CD8-positive, alpha-beta memory T cell (primary cell): ENCODE measurements around the gene CLEC3B. TPM values are rescaled to one million over a fixed set of nuclear protein-coding genes. Genes with fewer than 3 reads are reported as not detected.

Source experiments
- CTCF ChIA-PET: fragments of 350-600 bp; sonication (Branson Sonifier 250); formaldehyde crosslinking; loops from one replicate; lab custom pipeline; 2021; ENCODE audit warnings: antibody characterized with exemption; lab: Charles Lee
- POLR2A ChIA-PET: fragments of 350-600 bp; sonication (Branson Sonifier 250); formaldehyde crosslinking; loops from one replicate; lab custom pipeline; 2021; ENCODE audit warnings: antibody characterized with exemption; lab: Charles Lee
- DNase-seq, 5 donors: peaks; one replicate each; pipeline versions ENCODE4 v3.0.0 to v3.0.0-alpha.2; 2020 to 2022; ENCODE audit warnings: mixed read lengths in 1 of 5
- H3K27ac ChIP-seq: one replicate; pipeline ENCODE4 v1.7.0; 2013; ENCODE audit warnings: low read depth, mild to moderate bottlenecking, low read length, moderate library complexity
- H3K27me3 ChIP-seq: 2 replicates; pipeline ENCODE4 v1.7.0; 2013; ENCODE audit warnings: low read length, mild to moderate bottlenecking; ENCODE audit not compliant: insufficient read depth, poor library complexity, severe bottlenecking
- H3K36me3 ChIP-seq: 2 replicates; pipeline ENCODE4 v1.7.0; 2013; ENCODE audit warnings: mild to moderate bottlenecking, low read length, moderate library complexity; ENCODE audit not compliant: insufficient read depth
- H3K4me1 ChIP-seq: 2 replicates; pipeline ENCODE4 v1.7.0; 2013; ENCODE audit warnings: mild to moderate bottlenecking, low read length, moderate library complexity; ENCODE audit not compliant: insufficient read depth
- H3K4me3 ChIP-seq: 2 replicates; pipeline ENCODE4 v1.7.0; 2013; ENCODE audit warnings: mild to moderate bottlenecking, low read length
- H3K9me3 ChIP-seq: 2 replicates; pipeline ENCODE4 v1.7.0; 2013; ENCODE audit warnings: mild to moderate bottlenecking, low read length
- H3K27ac Mint-ChIP-seq, 8 donors: one replicate each; pipeline ENCODE4 v1.8.0; 2020 to 2021; ENCODE audit warnings: mixed read lengths in 8 of 8, mild to moderate bottlenecking in 6 of 8, inconsistent platforms in 3 of 8, moderate library complexity in 3 of 8
- H3K27me3 Mint-ChIP-seq, 2 donors: one replicate each; pipeline ENCODE4 v1.8.0; 2020 to 2021; ENCODE audit warnings: mixed read lengths in 2 of 2, mild to moderate bottlenecking in 1 of 2, moderate library complexity in 1 of 2
- H3K36me3 Mint-ChIP-seq, 3 donors: one replicate each; pipeline ENCODE4 v1.8.0; 2020 to 2021; ENCODE audit warnings: mixed read lengths in 3 of 3, inconsistent platforms in 1 of 3, mild to moderate bottlenecking in 1 of 3
- H3K4me1 Mint-ChIP-seq, 3 donors: one replicate each; pipeline ENCODE4 v1.8.0; 2020 to 2021; ENCODE audit warnings: mixed read lengths in 3 of 3, inconsistent platforms in 1 of 3, mild to moderate bottlenecking in 1 of 3
- H3K4me3 Mint-ChIP-seq, 7 donors: one replicate each; pipeline ENCODE4 v1.8.0; 2020 to 2021; ENCODE audit warnings: mixed read lengths in 7 of 7, mild to moderate bottlenecking in 6 of 7, moderate library complexity in 4 of 7, inconsistent platforms in 2 of 7
- H3K9me3 Mint-ChIP-seq, 5 donors: one replicate each; pipeline ENCODE4 v1.8.0; 2020 to 2022; ENCODE audit warnings: mixed read lengths in 5 of 5, mild to moderate bottlenecking in 3 of 5, moderate library complexity in 2 of 5, inconsistent platforms in 1 of 5
- polyA plus RNA-seq: library from polyadenylated mRNA; unstranded; fragments of 300-500 nt; fragmentation: Illumina TruSeq; gene quantifications from one replicate; pipeline ENCODE4 v1.2.3, GENCODE V29; 2021
- total RNA-seq, 2 experiments: library from RNA; stranded (reverse); gene quantifications; one replicate each; pipeline ENCODE4 v1.2.3, GENCODE V29; 2021

Gene CLEC3B
- total and polyA plus RNA-seq, 3 experiments from 2014 or later: 0.24 TPM; not detected in 2

DNA sequence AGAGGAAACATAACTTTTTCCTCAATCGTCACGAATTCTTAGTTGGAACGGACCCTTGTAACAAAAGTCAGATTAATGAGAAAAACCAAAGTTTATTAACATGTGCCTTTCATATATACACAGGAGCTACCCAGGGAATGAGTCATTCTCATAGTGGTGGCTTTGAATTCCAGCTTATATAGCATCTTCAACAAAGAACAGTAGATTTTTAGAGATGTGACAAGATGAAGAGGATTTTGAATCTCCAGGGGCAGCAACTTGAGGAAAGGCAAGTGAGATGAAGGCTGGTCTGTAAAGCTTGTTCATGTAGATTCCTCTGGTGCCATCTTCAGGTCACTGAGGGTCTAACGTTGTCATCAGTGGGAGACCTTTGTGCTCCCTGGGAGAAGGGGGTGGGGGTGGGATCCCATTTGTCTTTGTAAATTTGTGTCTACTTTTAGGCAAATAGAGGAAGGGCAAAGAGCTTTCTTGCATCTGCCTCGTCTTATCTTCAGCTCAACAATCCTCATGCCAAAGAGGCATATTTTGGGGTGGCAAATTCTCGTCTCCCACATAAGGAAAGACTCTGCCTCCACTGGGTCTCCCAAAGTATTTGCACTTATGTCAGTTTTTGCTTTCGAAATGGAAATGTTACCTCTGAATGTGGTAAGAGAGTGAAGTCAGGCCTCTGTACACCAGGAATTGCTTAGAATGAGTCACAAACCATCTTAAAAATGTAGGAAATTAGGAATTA, 29.5 kb downstream of the CLEC3B start:
- Histone ChIP-seq H3K27ac (no peak overlapping the region), H3K9me3 (no peaks in the 10 kb centered on the region), H3K27me3 (no peaks in the 10 kb centered on the region), H3K4me1 (no peaks in the 10 kb centered on the region), H3K36me3 (no peaks in the 10 kb centered on the region), H3K4me3 (no peak overlapping the region)
- Mint-ChIP-seq H3K9me3 (no peaks in the 10 kb centered on the region), H3K27ac (no peak overlapping the region), H3K27me3 (peaks cover 6 to 16% of the 10 kb centered on the region in 2 donors), H3K4me3 (no peak overlapping the region), H3K4me1 (no peaks in the 10 kb centered on the region), H3K36me3 (no peaks in the 10 kb centered on the region)
- ChIA-PET CTCF (interaction anchor here (1.5 kb wide), 1 partner anchor 12 kb away, joined by 5 read pairs; no protein-coding TSS in a partner anchor), POLR2A (no interaction called here)
- no peak for DNase-seq

DNA sequence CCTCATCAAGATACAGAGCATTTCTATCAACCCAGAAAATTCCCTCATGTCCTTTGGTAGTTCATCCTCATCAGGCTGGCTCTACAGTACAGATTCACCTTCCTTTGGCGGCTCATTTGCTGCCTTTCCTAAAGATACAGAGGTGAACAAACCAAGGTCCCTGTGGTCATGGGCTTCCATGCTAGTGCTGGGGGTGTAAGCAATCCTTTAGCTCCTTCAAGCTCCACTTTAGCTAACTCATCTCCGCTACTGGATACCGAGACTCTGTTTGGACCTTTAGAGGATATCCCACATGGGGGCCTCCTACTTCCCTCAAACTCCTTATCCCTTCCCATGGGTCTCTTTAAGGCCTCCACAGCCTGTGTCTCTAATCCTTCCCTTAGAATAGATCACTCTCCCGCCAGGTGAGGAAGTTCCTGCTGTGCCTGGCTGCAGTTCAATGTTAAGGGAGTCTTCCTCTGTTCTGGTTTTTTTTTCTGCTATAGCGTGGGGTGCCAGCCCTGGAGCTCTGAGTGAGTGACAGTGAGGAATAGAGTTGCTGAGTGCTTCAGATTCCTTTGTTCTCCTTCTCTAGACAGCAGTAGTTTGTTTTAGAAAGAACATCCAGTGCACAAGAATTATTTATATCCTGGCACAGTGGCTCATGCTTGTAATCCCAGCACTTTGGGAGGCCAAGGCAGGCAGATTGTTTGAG, 30.7 kb downstream of the CLEC3B start:
- ChIA-PET CTCF (no interaction called here), POLR2A (no interaction called here)

DNA sequence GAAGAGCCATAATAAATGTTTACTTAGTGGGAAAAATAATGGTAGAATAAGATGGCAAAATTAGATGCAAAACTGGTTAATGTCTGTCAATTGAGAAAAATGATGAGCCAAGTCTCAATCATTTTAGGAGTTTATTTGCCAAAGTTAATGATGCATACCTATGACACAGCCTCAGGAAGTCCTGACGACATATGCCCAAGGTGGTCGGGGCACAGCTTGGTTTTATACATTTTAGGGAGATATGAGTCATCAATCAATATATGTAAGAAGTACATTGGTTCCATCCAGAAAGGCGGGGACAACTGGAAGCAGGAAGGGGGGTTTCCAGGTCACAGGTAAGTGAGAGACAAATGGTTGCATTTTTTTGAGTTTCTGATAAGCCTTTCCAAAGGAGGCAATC, 31.5 kb downstream of the CLEC3B start:
- no peak overlapping the region for H3K4me3 Mint-ChIP-seq
- H3K36me3 Mint-ChIP-seq: no peaks in the 10 kb centered on the region

More for the DNA sequence above, 30.7 kb downstream of the CLEC3B start:
- DNase-seq: no peak
- H3K27ac Mint-ChIP-seq: peak overlapping the region in 1 of 8 donors; percentile 7
- Histone ChIP-seq H3K4me1 (no peaks in the 10 kb centered on the region), H3K27ac (no peak overlapping the region), H3K9me3 (no peaks in the 10 kb centered on the region), H3K36me3 (no peaks in the 10 kb centered on the region), H3K27me3 (no peaks in the 10 kb centered on the region), H3K4me3 (no peak overlapping the region)
- H3K4me3 Mint-ChIP-seq: no peak overlapping the region
- no peaks in the 10 kb centered on the region for H3K4me1 Mint-ChIP-seq
- no peaks in the 10 kb centered on the region for H3K36me3 Mint-ChIP-seq
- no peaks in the 10 kb centered on the region for H3K9me3 Mint-ChIP-seq
- H3K27me3 Mint-ChIP-seq: peaks cover 6 to 10% of the 10 kb centered on the region in 2 donors

DNA sequence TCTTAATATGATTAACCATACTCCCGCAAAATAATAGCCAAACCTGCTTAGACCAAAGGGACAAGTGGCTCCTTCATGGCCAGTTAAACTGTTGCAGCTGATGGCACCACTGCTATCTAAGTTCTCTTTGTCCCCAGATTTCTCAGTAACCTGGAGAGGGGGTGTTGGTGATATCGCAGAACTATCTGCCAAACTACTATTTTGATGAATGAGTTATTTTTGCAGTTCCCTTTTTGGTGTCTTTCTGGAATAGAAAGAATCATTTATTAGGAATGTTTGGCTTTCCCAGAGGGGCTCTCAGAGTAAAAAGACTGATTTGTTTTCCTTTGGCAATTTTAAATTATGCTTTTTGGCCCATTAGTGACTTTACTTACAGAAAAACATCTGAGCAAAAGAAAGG, 33.0 kb downstream of the CLEC3B start:
- Histone ChIP-seq H3K9me3 (no peaks in the 10 kb centered on the region), H3K4me1 (no peaks in the 10 kb centered on the region), H3K36me3 (no peaks in the 10 kb centered on the region), H3K27ac (no peak overlapping the region), H3K4me3 (no peak overlapping the region), H3K27me3 (no peaks in the 10 kb centered on the region)
- Mint-ChIP-seq H3K9me3 (no peaks in the 10 kb centered on the region), H3K27ac (peak overlapping the region in 1 of 8 donors; percentile 50), H3K36me3 (no peaks in the 10 kb centered on the region), H3K4me1 (no peaks in the 10 kb centered on the region), H3K4me3 (no peak overlapping the region), H3K27me3 (peaks cover 3 to 6% of the 10 kb centered on the region in 2 donors)
- ChIA-PET POLR2A (no interaction called here), CTCF (no interaction called here)
- DNase-seq: no peak

More for the DNA sequence above, 31.5 kb downstream of the CLEC3B start:
- POLR2A ChIA-PET: no interaction called here
- Histone ChIP-seq H3K27me3 (no peaks in the 10 kb centered on the region), H3K36me3 (no peaks in the 10 kb centered on the region), H3K4me1 (no peaks in the 10 kb centered on the region), H3K4me3 (no peak overlapping the region), H3K9me3 (no peaks in the 10 kb centered on the region), H3K27ac (no peak overlapping the region)
- Mint-ChIP-seq H3K9me3 (no peaks in the 10 kb centered on the region), H3K27ac (no peak overlapping the region), H3K27me3 (peaks cover 6 to 10% of the 10 kb centered on the region in 2 donors), H3K4me1 (no peaks in the 10 kb centered on the region)
- no peak for DNase-seq
- CTCF ChIA-PET: no interaction called here

DNA sequence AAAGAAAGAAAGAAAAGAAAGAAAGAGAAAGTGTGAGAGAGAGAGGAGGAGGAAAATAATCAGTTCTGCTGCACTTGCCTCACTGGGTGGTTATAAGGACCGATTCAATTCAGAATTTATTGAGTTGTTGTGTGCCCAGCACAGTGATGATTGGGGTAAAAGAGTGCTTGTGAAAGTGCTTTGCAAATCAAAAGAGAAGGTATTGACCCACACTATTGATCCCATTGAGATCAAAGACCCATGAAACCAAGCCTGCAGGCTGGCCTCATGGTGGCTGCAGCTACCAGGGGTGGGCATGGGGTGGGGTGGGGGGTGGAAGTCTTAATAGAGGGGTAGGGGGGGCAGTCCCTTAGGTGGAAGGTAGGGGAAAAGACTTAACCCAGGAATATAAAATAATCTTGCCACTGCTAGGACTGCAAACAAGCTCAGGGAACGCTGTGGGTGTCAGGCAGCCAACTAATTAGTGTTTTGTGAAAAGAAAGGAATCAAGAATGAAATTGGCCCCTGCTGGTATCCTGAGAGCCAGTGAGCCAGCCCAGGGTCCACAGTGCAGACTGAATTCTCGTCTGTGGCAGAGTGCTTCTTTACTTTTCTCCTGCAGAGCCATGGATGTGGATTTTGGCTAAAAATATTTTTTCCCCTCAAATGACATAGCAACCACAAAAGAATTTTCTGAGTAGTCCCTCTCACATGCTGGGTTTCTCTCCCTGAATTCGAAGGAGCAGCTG, 34.2 kb downstream of the CLEC3B start:
- Histone ChIP-seq H3K27me3 (no peaks in the 10 kb centered on the region), H3K36me3 (no peaks in the 10 kb centered on the region), H3K9me3 (no peaks in the 10 kb centered on the region), H3K27ac (no peak overlapping the region), H3K4me3 (no peak overlapping the region), H3K4me1 (peaks cover 6% of the 10 kb centered on the region)
- Mint-ChIP-seq H3K27ac (no peak overlapping the region), H3K4me1 (peaks cover 3 to 11% (median 10%) of the 10 kb centered on the region in 3 donors), H3K4me3 (no peak overlapping the region), H3K36me3 (no peaks in the 10 kb centered on the region), H3K9me3 (no peaks in the 10 kb centered on the region), H3K27me3 (peaks cover 5 to 8% of the 10 kb centered on the region in 2 donors)
- DNase-seq: no peak
- POLR2A ChIA-PET: no interaction called here
- CTCF ChIA-PET: no interaction called here

DNA sequence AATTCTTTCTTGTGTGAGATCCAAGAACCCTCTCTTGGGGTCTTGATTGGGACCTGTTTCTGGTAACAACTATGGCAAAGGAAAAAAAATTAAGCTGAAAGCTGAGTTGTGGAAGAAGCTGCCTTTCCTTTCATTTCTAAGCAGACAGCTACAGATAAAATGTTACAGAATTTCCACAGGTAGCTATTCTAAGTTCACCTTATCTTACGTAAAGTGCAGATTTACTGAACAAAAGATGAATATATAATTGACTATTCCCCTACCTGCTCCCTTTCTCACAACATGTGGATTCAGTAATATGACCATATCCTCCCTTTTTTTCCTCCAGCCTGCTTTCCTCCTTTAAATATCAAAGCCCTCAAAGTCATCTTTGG, 36.6 kb downstream of the CLEC3B start:
- Mint-ChIP-seq H3K9me3 (no peaks in the 10 kb centered on the region), H3K36me3 (no peaks in the 10 kb centered on the region), H3K4me1 (peaks cover 3 to 12% (median 11%) of the 10 kb centered on the region in 3 donors), H3K27me3 (peaks cover 6 to 26% of the 10 kb centered on the region in 2 donors), H3K4me3 (no peak overlapping the region), H3K27ac (no peak overlapping the region)
- DNase-seq: no peak
- no peaks in the 10 kb centered on the region for H3K9me3 ChIP-seq
- peaks cover 10% of the 10 kb centered on the region for H3K4me1 ChIP-seq
- peak overlapping the region; percentile 70 for H3K27ac ChIP-seq
- ChIA-PET POLR2A (no interaction called here), CTCF (no interaction called here)
- no peaks in the 10 kb centered on the region for H3K27me3 ChIP-seq
- no peaks in the 10 kb centered on the region for H3K36me3 ChIP-seq
- H3K4me3 ChIP-seq: no peak overlapping the region

DNA sequence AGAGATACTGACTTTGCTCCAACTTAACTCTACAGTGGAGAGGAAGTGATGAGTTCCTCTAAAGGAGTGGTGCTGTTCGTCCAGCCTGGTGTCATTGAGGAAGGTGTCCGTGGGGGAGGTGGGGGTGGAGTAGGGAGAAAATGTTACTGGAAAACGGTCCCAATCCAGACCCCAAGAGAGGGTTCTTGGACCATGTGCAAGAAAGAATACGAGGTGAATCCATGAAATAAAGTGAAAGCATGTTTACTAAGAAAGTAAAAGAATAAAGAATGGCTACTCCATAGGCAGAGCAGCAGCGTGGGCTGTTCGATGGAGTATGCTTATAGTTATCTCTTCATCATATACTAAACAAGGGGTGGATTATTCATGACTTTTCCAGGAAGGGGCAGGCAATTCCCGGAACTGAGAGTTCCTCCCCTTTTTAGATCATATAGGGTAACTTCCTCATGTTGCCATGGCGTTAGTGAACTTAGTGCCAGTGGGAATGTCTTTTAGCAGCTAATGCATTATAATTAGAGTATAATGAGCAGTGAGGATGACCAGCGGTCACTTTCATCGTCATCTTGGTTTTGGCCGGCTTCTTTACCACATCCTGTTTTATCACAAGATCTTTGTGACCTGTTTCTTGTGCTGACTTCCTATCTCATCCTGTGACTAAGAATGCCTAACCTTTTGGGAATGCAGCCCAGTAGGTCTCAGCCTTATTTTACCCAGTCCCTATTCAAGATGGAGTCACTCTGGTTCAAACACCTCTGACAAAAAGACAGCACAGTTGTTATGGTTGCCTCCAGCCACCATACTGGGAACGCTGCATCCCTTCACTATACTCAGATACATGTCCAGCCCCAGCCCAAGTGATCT, 38.6 kb downstream of the CLEC3B start:
- Histone ChIP-seq H3K36me3 (no peaks in the 10 kb centered on the region), H3K9me3 (no peaks in the 10 kb centered on the region), H3K27me3 (no peaks in the 10 kb centered on the region), H3K27ac (peak overlapping the region; percentile 68), H3K4me3 (no peak overlapping the region), H3K4me1 (peaks cover 10% of the 10 kb centered on the region)
- ChIA-PET POLR2A (no interaction called here), CTCF (no interaction called here)
- H3K4me3 Mint-ChIP-seq: peak overlapping the region in 2 of 7 donors; percentile 54 to 66
- H3K36me3 Mint-ChIP-seq: no peaks in the 10 kb centered on the region
- peak overlapping the region in 1 of 8 donors; percentile 61 for H3K27ac Mint-ChIP-seq
- peaks cover 3 to 12% (median 11%) of the 10 kb centered on the region in 3 donors for H3K4me1 Mint-ChIP-seq
- H3K9me3 Mint-ChIP-seq: no peaks in the 10 kb centered on the region
- DNase-seq: no peak
- peaks cover 6 to 35% of the 10 kb centered on the region in 2 donors for H3K27me3 Mint-ChIP-seq
